ENCODE results near the gene ARMH2. TPM values are rescaled to one million over a fixed set of nuclear protein-coding genes. Genes with fewer than 3 reads are reported as not detected.
A peak's percentile ranks its signal among the peaks of the same experiment; 100 is the strongest.
"Not testable (repeated sequence)": the region's sequence is repeated elsewhere in the genome, so short reads cannot be mapped to it uniquely, and the experiment has no call there.

Gene ARMH2
- total RNA-seq, 1 experiment from 2014 or later: not detected

DNA sequence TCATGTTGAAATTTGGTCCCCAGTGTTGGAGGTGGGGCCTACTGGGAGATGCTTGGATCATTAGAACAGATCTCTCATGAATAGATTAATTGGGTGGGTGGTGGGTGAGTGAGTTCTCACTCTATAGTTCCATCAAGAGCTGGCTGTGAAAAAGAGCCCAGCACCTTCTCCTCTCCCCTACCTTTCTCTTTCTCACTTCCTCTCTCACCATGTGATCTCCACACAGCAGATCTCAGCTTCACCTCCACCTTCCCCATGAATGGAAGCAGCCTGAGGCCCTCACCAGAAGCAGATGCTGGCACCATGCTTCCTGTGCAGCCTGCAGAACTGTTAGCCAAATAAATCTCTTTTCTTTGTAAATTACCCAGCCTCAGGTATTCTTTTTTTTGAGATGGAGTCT is 36.9 kb downstream of the ARMH2 start:
- H3K4me3 ChIP-seq: no peak overlapping the region
- no peak overlapping the region for H3K27ac ChIP-seq
- no peaks in the 10 kb centered on the region for H3K27me3 ChIP-seq
- H3K36me3 ChIP-seq: no peaks in the 10 kb centered on the region
- H3K4me1 ChIP-seq: no peaks in the 10 kb centered on the region
- H3K9me3 ChIP-seq (replicated peaks): no peaks in the 10 kb centered on the region
- no peak for DNase-seq

DNA sequence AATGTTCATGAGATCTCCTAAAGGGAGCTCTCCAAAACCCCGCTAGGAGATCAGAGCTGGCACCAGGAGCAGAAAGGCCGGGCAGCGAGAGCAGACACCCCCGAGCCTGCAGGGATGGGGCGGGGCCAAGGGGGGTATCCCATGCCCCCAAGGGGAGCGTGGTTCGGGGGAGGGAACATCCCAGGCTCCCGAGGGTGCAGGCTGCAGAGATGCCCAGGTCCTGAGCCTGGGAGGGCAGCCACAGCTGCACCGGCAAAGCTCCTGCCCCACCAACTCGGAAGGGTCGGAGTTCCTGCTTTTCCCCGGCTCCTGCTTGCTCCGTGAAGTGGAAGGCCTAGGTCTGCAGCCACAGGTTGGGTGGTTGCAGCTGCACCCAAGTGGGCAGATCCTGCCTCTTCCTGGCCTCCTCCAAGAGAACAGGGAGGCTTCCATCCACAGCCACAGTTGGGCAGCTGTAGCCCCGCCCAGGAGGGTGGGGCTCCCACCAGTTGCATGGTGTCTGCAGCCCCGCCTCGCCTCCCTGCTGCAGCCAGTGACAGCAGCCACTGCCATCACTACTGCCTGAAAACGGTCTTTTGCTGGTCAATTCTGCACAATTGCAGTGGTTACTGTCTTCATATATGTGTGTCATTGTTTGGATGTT is 37.4 kb downstream of the ARMH2 start:
- DNase-seq: peak; percentile 11 to 22
- Histone ChIP-seq H3K4me1 (no peaks in the 10 kb centered on the region), H3K9me3 (replicated peaks) (no peaks in the 10 kb centered on the region), H3K4me3 (no peak overlapping the region), H3K36me3 (no peaks in the 10 kb centered on the region), H3K27ac (no peak overlapping the region), H3K27me3 (no peaks in the 10 kb centered on the region)

DNA sequence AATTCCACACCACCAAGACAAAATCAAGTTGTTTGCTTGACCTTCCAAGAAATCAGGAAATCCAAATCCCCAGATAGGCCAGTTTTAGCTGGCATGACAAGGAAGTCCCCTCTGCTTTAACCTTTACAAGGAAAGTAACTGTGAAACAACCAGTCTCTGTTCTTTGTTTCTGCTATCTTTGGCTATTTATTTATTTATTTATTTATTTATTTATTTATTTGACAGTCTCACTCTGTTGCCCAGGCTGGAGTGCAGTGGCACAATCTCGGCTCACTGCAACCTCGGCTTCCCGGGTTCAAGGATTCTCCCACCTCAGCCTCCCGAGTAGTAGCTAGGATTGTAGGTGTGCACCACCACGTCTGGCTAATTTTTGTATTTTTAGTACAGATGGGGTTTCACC is 38.5 kb downstream of the ARMH2 start:
- no peak overlapping the region for H3K4me3 ChIP-seq
- H3K4me1 ChIP-seq: no peaks in the 10 kb centered on the region
- H3K36me3 ChIP-seq: no peaks in the 10 kb centered on the region
- H3K27me3 ChIP-seq: no peaks in the 10 kb centered on the region
- no peak for DNase-seq
- no peaks in the 10 kb centered on the region for H3K9me3 ChIP-seq (replicated peaks)
- no peak overlapping the region for H3K27ac ChIP-seq

DNA sequence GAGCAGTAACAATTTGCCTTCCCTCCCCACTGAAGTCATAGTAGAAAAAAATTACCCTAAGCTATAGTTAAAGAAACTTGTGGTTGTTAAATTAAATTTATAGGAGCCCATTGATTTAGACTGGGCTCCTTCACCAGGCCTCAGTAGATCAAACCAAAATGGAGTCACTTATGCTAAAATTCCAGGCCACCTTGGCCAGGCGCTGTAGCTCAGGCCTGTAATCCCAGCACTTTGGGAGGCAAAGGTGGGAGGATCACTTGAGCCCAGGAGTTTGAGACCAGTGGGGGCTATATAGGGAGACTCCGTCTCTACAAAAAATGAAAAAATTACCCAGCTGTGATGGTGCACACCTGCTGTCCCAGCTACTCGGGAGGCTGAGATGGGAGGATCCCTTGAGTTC is 39.0 kb downstream of the ARMH2 start:
- H3K9me3 ChIP-seq (replicated peaks): no peaks in the 10 kb centered on the region
- no peaks in the 10 kb centered on the region for H3K27me3 ChIP-seq
- no peaks in the 10 kb centered on the region for H3K36me3 ChIP-seq
- DNase-seq: no peak
- H3K27ac ChIP-seq: no peak overlapping the region
- no peak overlapping the region for H3K4me3 ChIP-seq
- H3K4me1 ChIP-seq: no peaks in the 10 kb centered on the region

DNA sequence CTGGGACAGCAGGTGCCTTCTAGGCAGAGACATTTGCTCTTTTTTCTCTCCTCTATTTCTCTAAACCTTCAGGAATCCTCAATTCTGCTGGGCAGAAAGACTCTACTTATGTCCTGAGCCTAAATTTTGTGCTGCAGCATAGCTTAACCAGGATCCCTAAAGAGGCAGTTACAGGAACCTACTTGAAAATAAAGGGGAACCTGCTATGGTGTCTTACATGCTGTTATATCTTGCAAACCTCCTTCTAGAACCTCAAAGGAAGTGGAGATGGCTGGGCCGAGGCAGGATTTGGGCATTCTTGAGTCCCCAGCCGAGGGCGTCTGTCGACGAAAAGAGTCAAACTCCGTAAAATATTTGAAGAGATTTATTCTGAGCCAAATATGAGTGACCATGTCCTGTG is 41.1 kb downstream of the ARMH2 start:
- DNase-seq: no peak
- Histone ChIP-seq H3K9me3 (replicated peaks) (no peaks in the 10 kb centered on the region), H3K4me1 (no peaks in the 10 kb centered on the region), H3K27me3 (no peaks in the 10 kb centered on the region), H3K36me3 (no peaks in the 10 kb centered on the region), H3K4me3 (no peak overlapping the region), H3K27ac (no peak overlapping the region)

DNA sequence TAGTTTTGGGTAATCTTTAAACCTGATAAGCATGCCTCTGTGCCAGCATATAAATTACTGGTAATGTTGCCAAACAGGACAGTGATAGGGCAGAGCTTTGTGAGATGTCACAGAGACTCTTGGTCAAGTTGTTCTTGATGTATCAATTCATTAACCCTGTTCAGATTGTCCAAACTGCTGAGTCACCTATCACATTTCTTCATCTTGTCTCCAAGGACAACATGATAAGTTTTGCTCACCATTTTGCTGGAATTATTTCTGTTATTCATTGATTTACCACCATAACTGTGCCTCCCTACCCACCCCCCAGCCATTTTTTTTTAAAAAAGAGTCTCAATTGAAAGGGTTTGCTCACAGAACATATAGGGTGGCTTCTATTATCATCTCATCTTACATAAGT is 43.4 kb downstream of the ARMH2 start:
- H3K27ac ChIP-seq: no peak overlapping the region
- H3K9me3 ChIP-seq (replicated peaks): no peaks in the 10 kb centered on the region
- H3K4me3 ChIP-seq: no peak overlapping the region
- no peaks in the 10 kb centered on the region for H3K36me3 ChIP-seq
- H3K27me3 ChIP-seq: no peaks in the 10 kb centered on the region
- no peaks in the 10 kb centered on the region for H3K4me1 ChIP-seq
- no peak for DNase-seq

DNA sequence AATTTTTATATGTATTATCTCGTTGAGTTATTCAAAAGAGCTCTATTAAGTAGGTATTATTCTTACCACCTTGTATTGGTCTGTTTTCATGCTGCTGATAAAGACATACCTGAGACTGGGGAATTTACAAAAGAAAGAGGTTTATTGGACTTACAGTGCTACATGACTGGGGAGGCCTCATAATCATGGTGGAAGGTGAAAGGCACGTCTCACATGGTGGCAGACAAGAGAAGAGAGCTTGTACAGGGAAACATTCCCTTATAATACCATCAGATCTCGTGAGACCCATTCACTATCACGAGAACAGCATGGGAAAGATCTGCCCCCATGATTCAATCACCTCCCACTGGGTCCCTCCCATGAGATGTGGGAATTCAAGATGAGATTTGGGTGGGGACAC is 44.3 kb downstream of the ARMH2 start:
- not testable (repeated sequence) for H3K9me3 ChIP-seq (replicated peaks); H3K36me3 ChIP-seq; H3K4me1 ChIP-seq; H3K27ac ChIP-seq; H3K4me3 ChIP-seq; DNase-seq; H3K27me3 ChIP-seq

DNA sequence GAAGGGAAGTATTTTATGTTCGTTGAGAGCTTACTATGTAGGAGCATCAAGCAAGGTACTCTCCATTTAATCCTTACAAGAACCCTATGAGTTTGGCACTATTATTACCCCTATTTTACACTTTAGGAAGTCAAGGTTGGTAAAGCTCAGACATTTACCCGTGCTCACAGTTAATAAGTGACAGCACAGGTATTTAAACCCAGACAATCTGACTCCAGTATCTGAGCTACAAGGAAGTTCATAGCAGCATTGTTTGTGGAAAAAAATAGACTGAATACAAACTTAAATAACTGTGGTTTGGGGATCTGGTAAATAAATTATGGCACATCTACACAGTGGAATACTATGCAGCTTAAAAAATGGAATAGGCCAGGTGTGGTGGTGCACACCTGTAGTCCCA is 45.2 kb downstream of the ARMH2 start:
- Histone ChIP-seq H3K9me3 (replicated peaks) (no peaks in the 10 kb centered on the region), H3K27ac (no peak overlapping the region), H3K4me3 (no peak overlapping the region), H3K27me3 (no peaks in the 10 kb centered on the region), H3K4me1 (no peaks in the 10 kb centered on the region), H3K36me3 (no peaks in the 10 kb centered on the region)
- no peak for DNase-seq

DNA sequence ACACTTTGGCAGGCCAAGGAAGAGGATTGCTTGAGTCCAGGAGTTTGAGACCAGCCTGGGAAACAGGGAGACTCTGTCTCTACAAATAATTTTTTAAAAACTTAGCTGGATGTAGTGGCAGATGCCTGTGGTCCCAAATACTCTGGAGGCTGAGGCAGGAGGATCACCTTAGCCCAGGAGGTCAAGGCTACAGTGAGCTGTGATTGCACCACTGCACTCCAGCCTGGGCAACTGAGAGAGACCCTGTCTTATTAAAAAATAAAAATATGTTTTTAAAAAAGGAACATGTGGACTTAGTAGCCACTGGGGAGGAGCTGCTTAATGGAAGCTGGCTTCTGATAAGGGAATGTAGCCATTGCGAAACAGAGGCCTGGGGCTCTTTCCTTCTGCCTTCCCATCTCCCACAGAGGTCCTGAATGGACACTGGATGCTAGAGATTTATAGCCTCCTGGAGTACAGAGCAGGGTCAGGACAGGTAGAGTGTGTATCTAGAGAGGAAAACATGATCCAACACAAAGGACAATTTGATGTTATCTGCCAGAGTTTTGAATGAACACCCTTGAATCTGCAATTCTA is 45.7 kb downstream of the ARMH2 start:
- Histone ChIP-seq H3K27ac (no peak overlapping the region), H3K27me3 (no peaks in the 10 kb centered on the region), H3K9me3 (replicated peaks) (no peaks in the 10 kb centered on the region), H3K4me1 (no peaks in the 10 kb centered on the region), H3K36me3 (no peaks in the 10 kb centered on the region), H3K4me3 (no peak overlapping the region)
- DNase-seq: no peak

DNA sequence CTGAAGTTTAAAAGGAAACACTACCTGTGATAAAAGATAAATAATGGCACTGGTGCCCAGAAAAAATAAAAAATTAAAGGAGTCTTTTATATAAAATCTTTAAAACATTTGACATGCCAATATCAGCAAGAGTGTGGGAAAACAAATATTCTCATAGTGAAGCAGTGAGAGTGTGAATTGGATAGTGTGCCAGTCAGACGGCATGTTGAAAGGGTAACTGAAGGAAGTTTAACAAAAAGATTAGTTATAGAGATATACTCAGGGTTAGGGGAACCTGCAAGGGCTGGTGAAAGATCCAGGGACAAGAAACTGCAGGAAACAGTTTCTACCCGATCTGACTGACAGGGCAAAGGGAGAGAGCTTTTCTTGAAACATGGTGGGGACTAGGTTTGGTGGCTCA is 46.2 kb downstream of the ARMH2 start:
- Histone ChIP-seq H3K4me1 (no peaks in the 10 kb centered on the region), H3K9me3 (replicated peaks) (no peaks in the 10 kb centered on the region), H3K27ac (no peak overlapping the region), H3K27me3 (no peaks in the 10 kb centered on the region), H3K36me3 (no peaks in the 10 kb centered on the region), H3K4me3 (no peak overlapping the region)
- no peak for DNase-seq

DNA sequence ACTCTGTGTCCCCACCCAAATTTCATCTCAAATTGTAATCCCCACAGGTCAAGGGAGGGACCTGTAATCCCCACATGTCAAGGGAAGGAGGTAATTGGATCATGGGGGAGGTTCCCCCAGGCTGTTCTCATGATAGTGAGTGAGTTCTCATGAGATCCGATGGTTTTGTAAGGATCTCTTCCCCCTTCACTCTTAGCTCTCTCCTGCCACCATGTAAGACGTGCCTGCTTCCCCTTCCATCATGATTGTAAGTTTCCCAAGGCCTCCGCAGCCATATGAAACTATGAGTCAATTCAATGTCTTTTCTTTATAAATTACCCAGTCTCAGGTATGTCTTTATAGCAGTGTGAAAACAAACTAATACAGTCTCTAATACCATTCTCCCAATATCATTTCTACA is 47.8 kb downstream of the ARMH2 start:
- DNase-seq; H3K36me3 ChIP-seq; H3K4me1 ChIP-seq; H3K27me3 ChIP-seq; H3K4me3 ChIP-seq; H3K9me3 ChIP-seq (replicated peaks); H3K27ac ChIP-seq: not testable (repeated sequence)

DNA sequence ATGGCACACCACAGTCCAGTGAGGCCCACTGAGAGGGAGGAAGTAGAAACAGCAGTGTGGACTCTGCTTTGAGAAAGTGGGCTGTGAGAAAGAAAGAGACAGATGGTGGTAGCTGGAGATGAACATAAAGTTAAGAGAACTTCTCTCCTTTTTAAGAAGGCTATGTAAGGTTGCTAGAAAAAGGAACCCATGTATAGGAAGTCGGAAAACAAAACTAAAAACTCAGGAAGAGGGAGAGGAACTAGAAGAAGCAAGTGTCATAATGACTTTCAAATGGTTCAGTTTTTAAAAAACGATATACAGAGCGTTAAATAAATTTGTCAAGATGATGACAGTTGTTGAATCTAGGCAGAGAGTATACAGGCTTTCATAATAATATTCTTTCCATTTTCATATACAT is 49.4 kb downstream of the ARMH2 start:
- H3K36me3 ChIP-seq: no peaks in the 10 kb centered on the region
- no peak overlapping the region for H3K27ac ChIP-seq
- H3K27me3 ChIP-seq: no peaks in the 10 kb centered on the region
- no peaks in the 10 kb centered on the region for H3K9me3 ChIP-seq (replicated peaks)
- no peak for DNase-seq
- no peaks in the 10 kb centered on the region for H3K4me1 ChIP-seq
- no peak overlapping the region for H3K4me3 ChIP-seq

Other genes with a start within 250 kb of the ARMH2 start
- gene KIAA0319, start 152.7 kb downstream of the ARMH2 start, total RNA-seq (2014; rRNA removed; shearing (Covaris generic)): not detected in 2 replicates
- gene TDP2, start 132.0 kb downstream of the ARMH2 start, total RNA-seq (2014; rRNA removed; shearing (Covaris generic)): 19.9 and 20.2 TPM in 2 replicates
- gene ACOT13, start 131.8 kb downstream of the ARMH2 start, total RNA-seq (2014; rRNA removed; shearing (Covaris generic)): 8.6 and 10.1 TPM in 2 replicates
- gene C6orf62, start 79.8 kb downstream of the ARMH2 start, total RNA-seq (2014; rRNA removed; shearing (Covaris generic)): 50.1 and 51.2 TPM in 2 replicates
- 65.7 and 72.1 TPM in 2 replicates for gene GMNN, start 24.0 kb downstream of the ARMH2 start, total RNA-seq (2014; rRNA removed; shearing (Covaris generic))
- gene RIPOR2, start 137.0 kb upstream of the ARMH2 start, total RNA-seq (2014; rRNA removed; shearing (Covaris generic)): 3.0 and 3.9 TPM in 2 replicates

Data from SJCRH30 (cell line).